CMK (cell line): ENCODE results near the gene SMIM44.

Experiments
- DNase-seq: peaks from one replicate; pipeline ENCODE4 v3.0.0-alpha.2; 2010; ENCODE audit warnings: low read depth

The SMIM44 gene

DNA sequence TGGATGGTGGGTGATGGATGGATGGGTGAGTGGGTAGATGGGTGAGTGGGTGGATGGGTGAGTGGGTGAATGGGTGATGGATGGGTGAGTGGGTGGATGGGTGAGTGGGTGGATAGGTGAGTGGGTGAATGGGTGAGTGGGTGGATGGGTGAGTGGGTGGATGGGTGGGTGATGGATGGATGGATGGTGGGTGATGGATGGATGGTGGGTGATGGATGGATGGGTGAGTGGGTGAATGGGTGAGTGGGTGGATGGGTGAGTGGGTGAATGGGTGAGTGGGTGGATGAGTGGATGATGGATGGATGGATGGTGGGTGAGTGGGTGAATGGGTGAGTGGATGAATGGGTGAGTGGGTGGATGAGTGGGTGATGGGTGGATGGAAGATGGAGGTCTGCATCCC, 5.7 kb downstream of the SMIM44 start:
- DNase-seq = no peak

DNA sequence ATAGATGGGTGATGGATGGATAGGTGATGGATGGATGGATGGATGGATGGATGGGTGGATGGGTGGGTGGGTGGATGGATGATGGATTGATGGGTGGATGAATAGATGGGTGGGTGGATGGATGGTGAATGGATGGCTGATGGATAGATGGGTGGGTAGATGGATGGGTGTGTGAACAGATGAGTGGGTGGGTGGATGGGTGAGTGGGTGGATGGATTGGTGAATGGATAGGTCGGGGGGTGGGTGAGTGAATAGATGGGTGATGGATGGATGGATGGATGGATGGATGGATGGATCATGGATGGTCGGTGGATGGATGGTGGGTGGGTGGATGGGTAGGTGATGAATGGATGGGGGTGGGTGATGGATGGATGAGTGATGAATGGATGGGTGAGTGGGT, 6.4 kb downstream of the SMIM44 start:
- DNase-seq = no peak

DNA sequence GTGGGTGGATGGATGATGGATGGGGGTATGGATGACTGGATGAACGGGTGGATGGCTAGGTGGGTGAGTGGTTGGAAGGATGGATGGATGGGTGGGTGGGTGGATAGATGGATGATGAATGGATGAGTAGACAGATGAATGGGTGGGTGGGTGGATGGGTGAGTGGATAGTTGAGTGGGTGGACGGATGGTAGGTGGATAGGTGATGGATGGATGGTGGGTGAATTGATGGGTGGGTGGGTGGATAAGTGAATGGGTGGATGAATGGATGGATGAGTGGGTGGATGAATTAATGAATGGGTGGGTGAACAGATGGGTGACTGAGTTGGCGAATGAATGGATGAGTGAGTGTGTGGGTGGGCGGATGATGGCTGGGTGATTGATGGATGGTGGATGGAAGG, 7.8 kb downstream of the SMIM44 start:
- DNase-seq = no peak

DNA sequence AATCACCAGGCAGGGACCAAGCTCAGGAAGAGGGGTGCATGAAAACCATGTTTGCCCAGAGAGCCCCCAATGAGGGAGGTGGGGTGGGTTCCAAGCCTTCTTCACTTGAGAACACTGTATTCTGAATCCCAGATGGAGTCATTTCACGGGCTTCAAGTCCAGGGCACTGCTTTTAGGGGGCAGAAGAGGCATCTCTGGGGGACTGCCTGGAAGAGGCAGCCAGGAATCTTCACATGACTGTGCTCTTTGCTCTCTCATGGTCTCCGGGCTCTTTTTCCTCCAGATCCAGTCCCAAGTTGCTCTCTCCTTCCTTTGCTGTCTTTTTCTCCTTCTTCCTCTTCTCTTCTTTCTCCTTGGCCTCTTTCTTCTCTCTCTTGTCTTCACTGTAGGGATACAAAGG, 8.6 kb downstream of the SMIM44 start:
- DNase-seq = no peak

DNA sequence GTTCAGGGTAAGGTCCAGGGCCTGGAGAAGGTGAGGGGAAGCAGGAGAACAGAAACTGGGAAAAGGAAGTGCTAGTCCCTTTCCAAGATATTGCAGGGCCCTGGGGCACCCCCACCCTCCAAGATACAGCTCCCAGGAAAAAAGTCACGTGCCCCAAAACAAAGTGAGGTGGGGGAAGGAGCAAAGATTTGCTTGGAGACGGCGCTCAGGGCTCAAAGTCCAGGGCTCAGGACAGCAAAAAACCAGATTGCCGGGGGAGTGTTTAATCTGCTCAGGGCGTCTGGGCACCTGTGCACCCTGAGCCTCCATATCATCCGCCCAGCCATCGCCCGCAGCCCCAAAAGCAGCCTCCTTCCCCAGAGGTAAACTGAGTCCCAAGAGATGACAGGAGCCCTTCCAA, 9.2 kb downstream of the SMIM44 start:
- no peak for DNase-seq

DNA sequence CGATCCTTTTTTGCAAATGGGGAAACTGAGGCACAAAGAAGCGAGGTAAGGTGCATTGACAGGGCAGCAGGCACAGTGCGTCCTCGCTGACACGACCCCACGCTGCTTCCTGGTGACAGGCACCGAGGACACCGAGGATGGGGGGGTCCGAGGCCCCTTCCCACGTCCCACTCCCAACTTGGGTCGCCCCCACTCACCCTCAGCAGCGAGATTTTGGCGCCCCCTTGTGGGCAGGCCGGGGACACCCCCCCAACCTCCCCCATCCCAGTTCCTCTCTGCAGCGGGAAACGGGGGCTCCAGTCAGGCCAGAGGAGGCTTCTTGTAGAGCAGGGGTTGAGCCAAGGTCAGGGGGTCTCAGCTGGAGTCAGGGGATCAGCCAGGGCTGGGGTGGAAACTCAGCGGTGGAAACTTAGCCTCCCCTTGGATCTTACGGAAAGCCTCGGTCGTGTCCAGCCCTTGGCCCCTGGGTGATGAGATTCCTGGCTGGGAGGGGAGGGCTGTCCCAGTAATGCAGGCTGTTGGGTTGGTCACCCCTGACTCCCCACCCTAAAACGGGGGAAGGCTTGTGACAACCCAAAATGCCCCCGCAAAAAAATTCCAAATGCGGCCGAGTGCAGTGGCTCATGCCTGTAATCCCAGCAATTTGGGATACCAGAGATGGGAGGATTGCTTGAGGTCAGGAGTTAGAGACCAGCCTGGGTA, 11.1 kb downstream of the SMIM44 start:
- DNase-seq = no peak

- DNase-seq = no peak
These were observed 12.6 kb downstream of the SMIM44 start for GRCh38 chr19:3470500-3471128.

GRCh38 chr19:3469638-3470499, 13.4 kb downstream of the SMIM44 start:
- DNase-seq = no peak

DNA sequence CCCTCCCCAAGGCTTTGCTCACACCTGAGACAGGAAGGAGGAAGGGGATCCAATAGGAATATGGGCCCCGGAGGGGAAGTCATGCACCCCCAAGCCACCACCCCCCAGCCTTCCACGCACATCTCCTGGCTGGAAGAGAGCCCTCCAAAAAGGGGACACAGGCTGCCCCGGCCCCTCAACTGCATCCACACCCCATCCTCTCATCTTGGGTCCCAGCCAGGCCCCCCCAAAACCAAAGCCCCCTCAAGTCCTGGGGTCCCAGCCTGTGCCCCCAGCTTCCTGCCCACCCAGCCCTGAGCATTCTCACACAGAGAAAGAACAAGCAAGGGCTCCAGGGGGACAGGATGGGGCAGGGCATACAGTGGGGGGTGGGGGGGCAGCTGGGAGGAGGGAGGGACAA, 15.0 kb downstream of the SMIM44 start:
- no peak for DNase-seq

DNA sequence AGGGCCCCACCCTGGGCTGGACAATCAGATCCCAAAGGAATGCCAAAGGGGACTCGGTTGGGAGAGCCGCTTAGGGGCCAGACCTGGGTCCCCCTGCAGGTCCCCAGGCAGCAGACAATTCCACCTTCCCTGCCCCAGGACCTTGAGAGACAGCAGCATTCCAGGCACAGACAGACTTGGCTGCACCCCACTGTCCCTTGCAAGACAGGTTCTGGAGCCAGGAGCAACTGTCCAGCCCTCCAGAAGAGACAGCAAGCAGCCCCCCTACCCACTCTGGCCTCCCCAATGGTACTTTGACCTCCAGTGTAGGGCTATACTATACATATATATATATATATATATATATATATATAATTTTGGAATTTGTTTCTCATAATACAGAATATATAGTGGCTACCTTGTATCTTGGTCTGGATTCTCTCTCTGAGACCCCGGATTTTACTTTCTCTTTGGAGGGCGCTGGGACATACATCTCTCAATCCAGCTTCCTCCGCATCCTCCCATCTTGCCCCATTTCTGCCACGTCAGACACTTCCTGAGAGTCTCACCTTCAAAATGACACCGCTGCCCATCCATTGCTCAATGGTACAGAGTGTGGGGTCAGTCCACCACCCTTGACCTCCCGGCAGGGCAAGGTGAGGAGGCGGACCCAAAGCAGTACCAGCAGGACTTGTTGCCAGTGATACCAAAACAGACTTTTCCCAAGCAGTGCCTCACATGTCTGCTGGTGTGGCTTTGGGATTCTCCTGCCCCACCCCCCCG, 15.6 kb downstream of the SMIM44 start:
- no peak for DNase-seq

GRCh38 chr19:3466635-3467034, 16.6 kb downstream of the SMIM44 start:
- DNase-seq = no peak

- no peak for DNase-seq
These were observed 17.7 kb downstream of the SMIM44 start for GRCh38 chr19:3465552-3465951.

DNA sequence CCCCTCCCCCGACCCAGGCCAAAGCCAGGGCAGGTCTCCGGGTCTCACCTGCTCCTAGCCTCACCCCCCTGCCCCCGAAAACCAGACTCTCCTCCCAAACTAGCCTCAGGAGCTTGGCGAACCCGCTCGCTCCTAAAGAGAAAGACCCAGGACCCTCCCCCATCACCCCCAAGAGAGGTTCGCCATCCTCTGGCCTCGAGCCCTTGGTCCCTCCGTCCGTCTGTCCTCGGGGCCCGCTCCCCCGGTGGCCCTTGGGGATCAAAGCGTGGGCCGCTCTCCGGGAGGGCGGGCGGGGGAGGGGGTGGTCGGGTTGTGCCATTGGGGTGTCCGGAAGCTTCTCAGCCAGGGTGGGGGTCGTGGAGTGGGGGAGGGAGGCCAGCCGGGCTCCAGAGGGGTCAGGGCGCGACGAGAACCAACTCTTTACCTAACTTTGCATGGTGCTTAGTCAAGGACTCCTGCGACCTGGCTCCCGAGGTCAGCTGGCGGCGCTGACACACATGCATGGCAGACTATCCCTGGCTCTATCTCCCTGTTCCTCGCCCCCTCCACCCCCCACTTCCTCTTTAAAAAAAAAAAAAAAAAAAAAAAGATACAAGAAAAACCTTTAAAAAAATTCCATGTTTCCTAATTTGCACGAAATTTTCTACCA, 18.5 kb downstream of the SMIM44 start:
- DNase-seq = no peak

DNA sequence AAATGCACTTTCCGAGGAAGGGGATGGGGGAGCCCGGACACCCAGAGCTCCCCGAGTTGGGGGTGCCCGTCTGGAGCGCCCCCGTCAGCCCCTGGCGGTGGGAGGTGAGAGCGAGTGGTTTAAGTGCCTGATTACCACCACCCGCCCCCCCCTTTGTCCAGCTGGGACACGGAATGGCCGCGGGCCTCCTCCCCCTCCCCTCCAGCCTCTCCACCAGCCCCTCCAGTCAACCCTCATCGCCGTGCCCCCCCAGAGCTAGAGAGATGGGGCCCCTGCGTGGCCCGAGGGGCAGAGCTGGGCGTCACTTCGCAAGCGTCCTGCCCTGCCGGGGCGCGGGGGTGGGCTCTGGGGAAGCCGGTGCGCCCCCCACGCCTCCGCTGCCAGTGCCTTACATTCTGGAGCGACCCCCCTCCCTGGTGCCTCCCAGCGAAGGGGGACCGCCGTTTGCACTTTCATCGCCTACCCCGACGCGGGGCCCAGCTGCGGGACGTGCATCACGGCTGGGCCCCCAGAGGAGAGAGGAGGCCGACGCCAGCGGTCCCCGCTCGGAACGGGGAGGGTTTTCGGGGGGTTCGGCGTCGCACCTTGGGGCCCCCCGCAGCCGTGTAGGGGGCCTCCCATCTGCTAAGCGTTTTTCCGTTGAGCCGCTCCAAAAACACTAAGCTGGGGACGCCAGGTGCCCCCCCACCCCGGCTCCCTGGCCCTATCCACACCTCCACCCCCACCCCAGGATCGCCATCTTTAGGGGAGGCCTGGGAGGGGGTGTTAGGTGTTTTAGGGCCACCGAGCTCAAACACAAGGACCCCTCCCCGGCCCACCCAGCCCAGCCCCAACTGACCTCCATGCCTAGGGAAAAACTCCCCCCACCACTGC, 19.3 kb downstream of the SMIM44 start:
- DNase-seq = no peak

- no peak for DNase-seq
These were observed 20.1 kb downstream of the SMIM44 start for GRCh38 chr19:3462991-3463713.

DNA sequence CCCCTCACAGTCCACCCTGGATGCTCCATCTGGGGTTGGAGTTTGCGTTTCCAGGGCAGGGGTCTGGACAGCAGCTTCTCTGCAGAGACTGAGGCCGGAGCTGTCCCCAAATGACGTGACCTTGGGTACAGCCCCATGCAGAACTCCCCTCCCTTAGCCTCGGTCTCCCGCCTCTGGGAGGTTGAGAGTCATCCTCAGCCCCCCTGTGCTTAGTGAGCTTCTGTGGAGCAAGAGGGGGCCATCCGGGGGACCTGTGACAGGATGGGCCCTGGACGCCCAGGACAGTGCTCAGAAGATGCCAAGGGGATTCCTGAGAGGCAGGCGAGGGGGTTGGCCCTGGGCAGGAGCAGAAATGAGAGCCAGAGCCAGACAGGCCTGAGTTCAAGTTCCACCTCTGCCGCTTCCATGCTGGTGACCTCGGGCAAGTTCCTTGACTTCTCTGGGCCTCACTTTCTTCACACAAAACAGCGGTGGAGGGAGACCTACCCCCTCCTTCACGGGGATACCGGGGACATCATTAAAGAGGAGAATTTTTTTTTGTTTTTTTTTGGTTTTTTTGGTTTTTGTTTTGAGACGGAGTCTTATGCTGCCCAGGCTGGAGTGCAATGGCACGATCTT, 23.2 kb downstream of the SMIM44 start:
- DNase-seq = no peak

DNA sequence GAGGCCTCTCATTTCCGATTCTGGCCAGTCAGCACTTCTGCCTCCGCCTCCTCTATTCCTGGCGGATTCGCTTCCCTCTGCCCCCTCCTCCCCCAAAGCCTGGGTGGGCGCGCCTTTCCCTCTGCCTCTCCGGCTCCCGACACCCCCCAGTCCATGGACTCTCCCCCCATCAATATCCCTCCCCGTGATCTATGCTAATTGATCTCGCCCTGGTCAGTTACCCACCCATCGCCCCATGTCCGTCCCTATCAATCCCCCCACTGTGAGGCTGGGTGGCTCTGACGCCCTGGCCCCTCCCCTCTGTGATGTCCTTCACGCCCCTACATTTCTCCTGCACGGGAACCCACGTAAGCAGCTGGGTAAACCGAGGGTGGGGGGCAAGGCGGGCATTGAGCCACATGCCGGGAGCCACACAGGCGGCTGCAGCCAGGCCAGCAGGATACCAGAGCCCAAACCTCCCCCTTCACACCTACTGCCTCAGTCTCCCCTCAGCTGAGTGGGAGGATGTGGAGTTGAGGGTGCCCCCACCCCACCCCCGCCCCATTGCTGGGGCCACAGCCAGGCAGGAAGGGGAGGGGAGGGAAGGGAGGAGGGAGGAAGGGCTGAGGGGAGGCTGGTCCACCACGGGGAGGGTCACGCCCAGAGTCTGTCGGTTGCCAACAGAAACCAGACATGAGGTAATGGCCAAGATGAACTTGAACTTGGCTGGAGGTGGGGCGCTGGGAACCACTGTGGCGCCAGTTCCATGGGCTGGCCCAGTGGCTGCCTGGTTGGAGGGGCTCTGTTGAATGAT, 24.0 kb downstream of the SMIM44 start:
- DNase-seq = no peak

GRCh38 chr19:3458229-3459088, 24.8 kb downstream of the SMIM44 start:
- DNase-seq = no peak
